HG02973 (cell line): Measurements from ENCODE around the gene FANK1.

Source experiments
- ATAC-seq: cut with Tn5 transposase; IDR thresholded peaks from one replicate; pipeline ENCODE4 v1.9.1; 2021; ENCODE audit warnings: moderate library complexity; ENCODE audit not compliant: unreplicated experiment

Gene FANK1

DNA sequence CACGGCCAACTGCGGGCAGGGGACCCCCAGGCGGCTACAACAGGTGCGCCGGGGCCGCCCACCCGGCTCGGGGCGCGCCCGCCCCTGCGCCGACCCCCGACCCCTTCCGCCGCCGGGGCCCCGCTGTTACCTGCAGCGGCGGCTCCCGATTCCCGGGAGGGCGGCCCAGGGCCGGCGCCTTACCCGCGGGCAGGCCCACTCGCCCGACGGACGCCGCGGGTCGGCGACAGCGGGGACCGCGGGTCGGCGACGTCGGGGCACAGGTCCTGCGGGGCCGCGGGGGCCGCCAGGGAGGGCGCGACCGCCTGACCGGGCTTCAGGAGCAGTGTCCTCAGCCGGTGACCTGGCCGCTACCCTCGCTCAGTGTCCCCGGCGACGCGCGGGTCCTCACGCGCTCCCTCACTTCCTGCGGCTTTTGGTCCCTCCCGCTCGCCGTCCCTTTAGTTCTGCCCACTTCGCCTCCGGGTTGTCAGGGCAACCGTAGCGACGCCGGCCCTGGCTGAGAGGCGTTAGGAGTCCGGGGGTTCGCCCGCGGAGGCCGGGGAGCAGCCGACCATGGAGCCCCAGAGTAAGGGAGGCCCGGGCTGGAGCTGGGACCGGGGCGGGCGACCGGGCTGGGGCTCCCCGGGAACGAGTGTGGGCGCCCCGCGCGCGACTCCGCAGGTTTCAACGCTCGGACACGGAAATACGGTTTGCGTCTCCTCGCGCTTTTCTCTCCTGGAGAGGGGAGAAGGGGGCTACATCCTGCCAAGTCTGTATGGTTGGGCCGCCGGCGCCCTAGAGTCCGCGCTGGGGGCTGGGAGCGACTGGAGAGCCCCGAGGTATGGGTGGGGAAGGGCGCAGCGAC is at the start of gene FANK1:
Gene FANK1 (plus strand): TSS at position 477 of the 847 bp plus-strand sequence. CDS start 79 bp downstream, at position 556.
- ATAC-seq, result peak; percentile 83

GRCh38 chr10:125846894-125847293 is 49.5 kb upstream of the FANK1 start:
- ATAC-seq, result no peak

DNA sequence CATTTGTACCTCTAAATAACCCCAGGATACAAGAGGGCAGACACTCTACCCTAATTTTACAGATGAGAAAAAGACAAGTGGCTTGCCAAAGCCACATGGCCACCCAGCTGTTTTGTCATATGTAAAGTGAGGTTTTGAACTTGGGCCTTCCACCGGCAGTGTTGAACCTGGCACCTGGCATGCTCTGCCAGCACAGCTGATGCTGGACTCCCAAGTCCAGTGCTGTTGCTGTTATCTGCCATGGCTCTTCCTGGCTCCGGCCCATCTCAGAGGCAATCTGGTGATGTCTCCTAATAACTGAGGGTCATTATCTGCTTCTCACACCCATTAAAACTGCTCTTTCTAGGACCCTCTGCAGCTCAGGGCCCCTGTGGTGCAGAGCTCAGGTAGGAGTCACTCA is 48.0 kb upstream of the FANK1 start:
- ATAC-seq, result no peak

DNA sequence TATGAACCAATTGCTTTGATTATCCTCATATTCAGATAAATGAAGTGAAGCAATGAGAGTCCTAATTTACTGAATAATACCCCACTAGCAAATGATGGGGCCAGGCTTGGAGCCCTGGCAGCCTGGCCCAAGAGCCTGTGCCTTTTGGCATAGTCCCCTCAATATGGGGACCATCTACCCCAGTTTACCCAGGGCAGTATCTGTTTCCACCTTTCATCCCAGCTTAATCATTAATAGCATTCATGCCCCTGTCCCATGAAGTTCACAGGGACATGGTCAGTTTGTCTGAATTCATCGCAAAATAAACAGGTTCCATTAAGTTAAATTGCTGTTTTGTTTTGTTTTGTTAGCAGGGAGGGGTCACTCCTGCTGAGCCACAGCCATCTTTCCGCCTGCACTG is 47.5 kb upstream of the FANK1 start:
- no peak for ATAC-seq

- no peak for ATAC-seq
Measured at GRCh38 chr10:125849448-125849847, 46.9 kb upstream of the FANK1 start.

DNA sequence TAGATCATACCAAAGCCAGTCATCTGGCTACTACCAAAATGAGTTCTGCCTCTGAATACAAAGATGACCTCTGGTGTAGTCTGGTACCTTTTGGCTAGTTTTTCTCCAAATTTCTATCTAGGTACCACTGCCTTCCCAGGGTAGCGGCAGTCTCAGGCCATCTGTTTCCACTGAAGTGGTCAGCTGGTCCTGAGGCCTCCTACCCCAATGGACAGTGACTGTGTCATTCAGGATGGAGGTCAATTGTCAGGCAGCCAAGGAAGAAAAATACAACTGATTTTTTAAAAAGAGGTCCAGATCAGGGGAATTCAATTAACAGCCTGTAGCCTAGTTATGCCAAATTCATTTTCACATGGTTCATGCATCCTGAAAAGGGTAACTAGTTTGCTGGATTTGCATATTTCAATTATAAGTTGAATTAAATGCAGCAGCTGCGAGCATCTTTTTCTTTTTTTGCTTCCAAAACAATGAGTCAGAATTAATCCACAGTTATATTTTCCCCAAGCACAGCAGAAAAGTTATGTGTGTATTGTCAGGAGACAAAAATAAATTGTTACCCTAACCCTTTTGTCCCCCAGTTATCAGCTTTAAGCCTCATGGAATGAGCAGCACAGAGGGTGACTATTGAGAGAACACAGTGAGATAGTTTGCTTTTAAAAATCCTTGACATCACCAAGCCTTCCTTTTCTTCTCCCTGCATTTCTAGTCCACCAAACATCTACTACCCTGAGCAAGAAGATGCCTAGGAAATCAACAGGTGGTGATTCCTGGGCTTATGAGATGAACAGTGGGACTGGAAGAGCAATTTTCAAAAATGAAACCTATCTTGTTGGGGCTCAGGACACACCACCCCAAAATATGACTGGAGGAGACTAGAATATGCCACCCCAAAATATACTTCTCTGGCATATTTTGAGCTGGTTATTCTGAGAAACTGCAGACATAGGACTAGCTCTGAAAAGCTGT is 45.3 kb upstream of the FANK1 start:
- ATAC-seq, result no peak

DNA sequence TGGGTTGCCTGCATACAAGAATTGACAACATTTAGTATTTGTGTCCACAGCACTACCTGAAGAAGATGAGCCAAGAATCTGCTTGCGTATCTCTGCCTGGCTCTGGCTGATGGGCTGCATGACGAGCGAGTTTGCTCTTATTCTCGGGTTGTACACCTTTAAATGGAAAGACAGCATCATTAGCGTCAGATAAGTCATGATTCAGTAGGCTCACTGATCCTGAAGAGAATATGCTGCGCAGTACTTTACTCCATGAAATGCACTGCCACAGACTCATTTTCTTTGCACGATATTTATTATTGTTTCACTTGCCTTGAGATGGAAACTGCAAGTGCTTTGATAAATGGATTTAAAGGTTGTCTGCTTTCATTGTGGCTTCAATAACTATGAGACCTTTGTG is 43.9 kb upstream of the FANK1 start:
- no peak for ATAC-seq

DNA sequence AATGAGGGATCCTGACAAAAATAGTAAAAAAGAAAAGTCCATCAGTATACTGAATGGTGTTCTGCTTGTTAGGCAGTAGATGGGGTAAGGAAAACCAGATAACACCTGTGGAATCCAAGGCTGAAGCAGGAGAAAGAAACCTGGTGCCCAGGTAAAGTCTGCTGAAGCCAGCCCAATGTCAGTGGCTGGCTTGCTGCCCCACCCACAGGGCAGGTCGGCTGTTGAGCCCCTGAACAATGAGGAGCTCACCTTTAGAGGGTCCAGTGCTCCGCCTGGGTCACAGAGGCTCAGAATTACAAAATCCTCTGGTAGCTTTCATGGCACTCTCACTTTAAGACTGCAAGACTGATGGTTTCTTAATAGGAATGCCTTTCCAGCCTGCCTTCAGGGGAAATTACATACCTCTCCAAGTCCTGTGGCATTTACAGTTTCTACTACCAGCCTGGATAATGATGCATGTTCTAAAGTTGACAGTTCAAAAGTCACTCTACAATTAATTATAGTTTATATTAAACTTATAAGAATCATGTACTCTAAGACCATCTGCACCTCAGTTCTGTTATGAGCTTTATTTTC is 39.1 kb upstream of the FANK1 start:
- ATAC-seq, result no peak

GRCh38 chr10:125859128-125859817 is 37.1 kb upstream of the FANK1 start:
- ATAC-seq, result no peak

DNA sequence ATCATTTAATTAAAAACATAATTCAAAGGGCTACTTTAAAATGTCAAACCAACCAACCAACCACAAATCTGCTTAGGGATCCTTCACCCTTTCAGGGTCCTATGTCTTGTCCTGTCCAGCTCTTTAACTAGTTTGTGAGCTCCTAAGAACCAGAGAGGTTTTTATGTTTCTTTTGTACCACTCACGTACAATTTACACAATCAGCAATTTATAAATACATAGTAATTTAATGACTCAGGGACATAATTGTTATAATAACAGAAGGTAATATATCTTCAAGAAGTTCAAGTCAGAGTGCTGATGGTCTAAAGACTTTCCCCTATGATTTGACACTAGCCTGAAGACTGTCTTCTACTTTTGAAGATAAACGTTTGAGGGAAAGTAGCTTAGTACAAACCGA is 31.2 kb upstream of the FANK1 start:
- no peak for ATAC-seq

- ATAC-seq, result no peak
Measured at GRCh38 chr10:125866421-125867029, 29.8 kb upstream of the FANK1 start.

GRCh38 chr10:125868372-125868975 is 27.9 kb upstream of the FANK1 start:
- ATAC-seq, result peak; percentile 78

DNA sequence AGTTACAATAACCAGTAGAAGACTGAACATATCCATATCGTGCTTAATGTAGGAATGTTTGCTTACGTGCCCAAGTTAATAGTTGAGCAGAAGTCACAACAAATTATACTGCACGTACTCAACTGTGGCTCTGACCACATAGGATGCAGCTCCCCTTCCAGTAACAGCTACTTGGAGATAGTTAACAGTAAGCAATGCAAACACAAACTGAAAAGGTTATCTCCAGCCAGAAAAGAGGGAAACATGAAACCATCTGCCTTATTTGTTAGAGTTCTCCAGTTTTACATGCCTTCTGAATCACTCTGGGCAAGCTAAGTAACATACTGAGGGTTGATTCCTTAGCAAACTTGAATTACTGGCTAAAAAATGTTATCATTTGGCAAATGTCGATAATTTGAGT is 25.0 kb upstream of the FANK1 start:
- ATAC-seq, result no peak

GRCh38 chr10:125878957-125879835 is 17.2 kb upstream of the FANK1 start:
- ATAC-seq, result no peak

DNA sequence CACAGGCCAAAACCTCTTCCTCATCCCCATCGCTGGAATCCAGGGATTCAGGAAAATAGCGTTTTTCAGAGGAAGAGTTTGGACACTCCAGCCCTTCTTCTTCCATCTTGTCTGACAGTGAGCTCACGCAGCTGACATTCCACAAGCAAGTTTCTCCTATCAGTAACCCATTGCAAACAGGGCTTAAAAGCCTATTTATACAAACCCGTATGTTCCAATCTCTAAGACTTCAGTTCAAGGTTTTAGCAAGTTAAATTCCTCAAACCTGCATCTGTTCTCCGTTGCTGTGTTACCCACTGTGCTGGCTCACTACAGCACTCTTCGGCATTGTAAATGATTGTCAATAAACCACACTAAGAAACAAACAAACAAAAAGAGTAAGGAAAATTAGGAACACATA is 15.6 kb upstream of the FANK1 start:
- no peak for ATAC-seq

DNA sequence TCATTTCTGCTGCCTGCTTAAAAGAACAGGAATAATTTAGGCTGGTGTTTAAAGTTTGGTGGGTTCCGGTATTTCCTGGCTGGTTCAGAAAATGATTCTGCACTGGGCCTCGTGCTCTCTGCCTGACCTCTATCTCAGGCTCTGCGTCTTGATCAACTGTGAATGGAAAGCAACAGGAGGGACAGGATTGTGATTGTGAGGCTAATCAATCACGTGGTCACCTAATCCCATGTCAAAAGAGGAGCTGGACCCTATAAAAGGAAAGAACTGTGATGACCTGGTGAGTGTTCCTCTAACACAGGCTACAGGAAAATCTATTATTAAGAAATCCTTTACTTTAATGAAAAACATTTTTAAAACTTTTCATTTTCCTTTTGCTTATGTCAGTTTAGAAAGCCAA is 15.2 kb upstream of the FANK1 start, which contains the start of gene DHX32:
Gene DHX32 (minus strand): TSS at position 101 of the 400 bp plus-strand sequence. CDS start 468 bp downstream, outside the sequence.
- ATAC-seq, result no peak

DNA sequence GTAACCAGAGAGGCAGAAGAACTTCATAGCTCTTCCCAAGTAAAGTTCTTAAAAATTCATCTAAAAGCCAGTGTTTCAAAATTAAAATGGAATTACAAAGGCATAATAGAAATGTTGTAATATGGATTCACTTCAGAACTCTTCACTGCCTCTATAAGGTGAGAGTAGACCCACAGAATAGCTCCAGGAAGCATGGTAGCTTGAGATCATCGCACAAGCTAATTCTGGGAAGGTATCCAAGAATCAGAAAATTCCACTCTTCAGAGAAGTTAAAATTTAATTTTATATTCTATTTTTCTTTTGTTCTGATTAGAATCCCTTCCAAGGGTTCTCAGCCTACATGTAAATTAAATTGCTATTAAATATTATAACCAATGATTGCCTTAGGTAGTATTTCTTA is 13.8 kb upstream of the FANK1 start:
- ATAC-seq, result no peak

GRCh38 chr10:125883211-125883610 is 13.2 kb upstream of the FANK1 start:
- ATAC-seq, result no peak
